Hepatocyte (in vitro differentiated cells): Measurements from ENCODE around the gene DVL1. TPM values are rescaled to one million over a fixed set of nuclear protein-coding genes. Genes with fewer than 3 reads are reported as not detected.

Source experiments
- DNase-seq: peaks from one replicate; pipeline ENCODE4 v3.0.0-alpha.2; 2016; ENCODE audit warnings: low spot score
- H2AFZ ChIP-seq: fragments of 200-600 bp; sonication (generic); 2 replicates; pipeline ENCODE4 v1.6.0; 2016; ENCODE audit warnings: antibody characterized with exemption, mild to moderate bottlenecking
- H3K27ac ChIP-seq: fragments of 200-600 bp; sonication (generic); 2 replicates; pipeline ENCODE4 v1.5.1; 2016; ENCODE audit warnings: mild to moderate bottlenecking
- H3K27me3 ChIP-seq: fragments of 200-600 bp; sonication (generic); 2 replicates; pipeline ENCODE4 v1.6.1; 2016
- H3K36me3 ChIP-seq: fragments of 200-600 bp; sonication (generic); replicated peaks from 2 replicates; pipeline ENCODE4 v1.5.1; 2016; ENCODE audit warnings: low read depth; ENCODE audit not compliant: insufficient read depth
- H3K4me1 ChIP-seq: fragments of 200-600 bp; sonication (generic); 2 replicates; pipeline ENCODE4 v1.5.1; 2016; ENCODE audit warnings: mild to moderate bottlenecking, moderate library complexity; ENCODE audit not compliant: insufficient read depth
- H3K4me2 ChIP-seq: fragments of 200-600 bp; sonication (generic); 2 replicates; pipeline ENCODE4 v1.6.0; 2016
- H3K4me3 ChIP-seq: fragments of 200-600 bp; sonication (generic); 2 replicates; pipeline ENCODE4 v1.5.1; 2016; ENCODE audit warnings: mild to moderate bottlenecking
- H3K79me2 ChIP-seq: fragments of 200-600 bp; sonication (generic); 2 replicates; pipeline ENCODE4 v1.6.0; 2017; ENCODE audit warnings: mild to moderate bottlenecking
- H3K9me2 ChIP-seq: fragments of 200-600 bp; sonication (generic); replicated peaks from 2 replicates; pipeline ENCODE4 v1.6.0; 2017; ENCODE audit warnings: mild to moderate bottlenecking; ENCODE audit not compliant: insufficient read depth
- H3K9me3 ChIP-seq: fragments of 200-600 bp; sonication (generic); 2 replicates; pipeline ENCODE4 v1.5.1; 2016; ENCODE audit warnings: low read depth, mild to moderate bottlenecking
- H4K20me1 ChIP-seq: fragments of 200-600 bp; sonication (generic); 2 replicates; pipeline ENCODE4 v1.6.0; 2016; ENCODE audit warnings: mild to moderate bottlenecking; ENCODE audit not compliant: insufficient read depth, poor library complexity, severe bottlenecking
- EZH2 ChIP-seq: fragments of 200-600 bp; sonication (generic); IDR thresholded peaks from 2 replicates; pipeline ENCODE4 v1.6.1; 2016; ENCODE audit warnings: antibody characterized with exemption, mild to moderate bottlenecking, borderline replicate concordance
- EZH2phosphoT487 ChIP-seq: fragments of 200-600 bp; sonication (generic); IDR thresholded peaks from one replicate; pipeline ENCODE4 v1.6.1; 2018; ENCODE audit warnings: antibody characterized with exemption, mild to moderate bottlenecking, low read depth, moderate library complexity; ENCODE audit not compliant: unreplicated experiment, severe bottlenecking
- WGBS: methylation state at CpG from one replicate; pipeline ENCODE4 v1.1.6; 2016; ENCODE audit warnings: low lambda C conversion rate; ENCODE audit errors: missing lambda C conversion rate; 5-methylcytosine and 5-hydroxymethylcytosine counted together
- polyA plus RNA-seq: library from polyadenylated mRNA; unstranded; fragments of >200 nt; fragmentation: Nextera tagmentation; extraction: Ambion mirVana; gene quantifications from 2 replicates; pipeline ENCODE4 v1.2.1, GENCODE V29; 2016
- total RNA-seq: library from RNA; depleted of rRNA; stranded (reverse); fragments of >200 nt; gene quantifications from 2 replicates; pipeline ENCODE4 v1.2.3, GENCODE V29; 2014
- TF ChIP-seq, protein P1 (sequence below): fragments of 200-600 bp; sonication (generic); IDR thresholded peaks from 2 replicates; pipeline ENCODE4 v1.5.1; 2016; ENCODE audit warnings: antibody characterized with exemption, mild to moderate bottlenecking; ENCODE audit not compliant: poor library complexity

The DVL1 gene
- total and polyA plus RNA-seq, 2 experiments from 2014 or later, result 49.1 to 61.6 TPM

DNA sequence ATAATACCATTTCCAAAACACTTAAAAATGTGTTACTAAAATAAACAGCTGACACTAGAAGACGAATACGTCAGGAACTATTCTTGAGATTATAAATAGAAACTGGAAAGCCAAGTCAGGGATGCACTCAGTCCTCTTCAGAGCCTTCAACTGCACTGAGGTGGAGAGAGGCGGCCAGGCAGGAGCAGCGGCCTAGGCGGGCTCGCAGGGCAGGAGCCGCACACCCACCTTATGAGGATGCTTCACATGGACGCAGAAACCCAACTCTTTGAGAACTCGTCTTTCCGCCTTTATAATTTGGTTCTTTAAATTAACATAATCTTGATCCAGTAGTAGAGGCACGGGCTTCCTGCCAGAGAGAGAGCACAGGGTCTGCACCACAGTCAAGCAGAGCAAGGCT is 45.9 kb upstream of the DVL1 start:
- Histone ChIP-seq H3K27ac (no peak overlapping the region), H3K4me3 (no peak overlapping the region), H3K36me3 (no peaks in the 10 kb centered on the region), H3K4me2 (no peak overlapping the region), H3K27me3 (no peaks in the 10 kb centered on the region), H2AFZ (no peak overlapping the region), H3K9me3 (no peaks in the 10 kb centered on the region), H3K79me2 (peaks cover 79% of the 10 kb centered on the region), H4K20me1 (peaks cover 8% of the 10 kb centered on the region), H3K4me1 (peaks cover 10% of the 10 kb centered on the region), H3K9me2 (no peaks in the 10 kb centered on the region)
- WGBS, result 98% methylated on average over 11 of the region's 11 CpGs
- no peak for TF ChIP-seq EZH2phosphoT487
- TF ChIP-seq, protein P1, sequence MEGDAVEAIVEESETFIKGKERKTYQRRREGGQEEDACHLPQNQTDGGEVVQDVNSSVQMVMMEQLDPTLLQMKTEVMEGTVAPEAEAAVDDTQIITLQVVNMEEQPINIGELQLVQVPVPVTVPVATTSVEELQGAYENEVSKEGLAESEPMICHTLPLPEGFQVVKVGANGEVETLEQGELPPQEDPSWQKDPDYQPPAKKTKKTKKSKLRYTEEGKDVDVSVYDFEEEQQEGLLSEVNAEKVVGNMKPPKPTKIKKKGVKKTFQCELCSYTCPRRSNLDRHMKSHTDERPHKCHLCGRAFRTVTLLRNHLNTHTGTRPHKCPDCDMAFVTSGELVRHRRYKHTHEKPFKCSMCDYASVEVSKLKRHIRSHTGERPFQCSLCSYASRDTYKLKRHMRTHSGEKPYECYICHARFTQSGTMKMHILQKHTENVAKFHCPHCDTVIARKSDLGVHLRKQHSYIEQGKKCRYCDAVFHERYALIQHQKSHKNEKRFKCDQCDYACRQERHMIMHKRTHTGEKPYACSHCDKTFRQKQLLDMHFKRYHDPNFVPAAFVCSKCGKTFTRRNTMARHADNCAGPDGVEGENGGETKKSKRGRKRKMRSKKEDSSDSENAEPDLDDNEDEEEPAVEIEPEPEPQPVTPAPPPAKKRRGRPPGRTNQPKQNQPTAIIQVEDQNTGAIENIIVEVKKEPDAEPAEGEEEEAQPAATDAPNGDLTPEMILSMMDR, result no peak
- DNase-seq, result no peak

DNA sequence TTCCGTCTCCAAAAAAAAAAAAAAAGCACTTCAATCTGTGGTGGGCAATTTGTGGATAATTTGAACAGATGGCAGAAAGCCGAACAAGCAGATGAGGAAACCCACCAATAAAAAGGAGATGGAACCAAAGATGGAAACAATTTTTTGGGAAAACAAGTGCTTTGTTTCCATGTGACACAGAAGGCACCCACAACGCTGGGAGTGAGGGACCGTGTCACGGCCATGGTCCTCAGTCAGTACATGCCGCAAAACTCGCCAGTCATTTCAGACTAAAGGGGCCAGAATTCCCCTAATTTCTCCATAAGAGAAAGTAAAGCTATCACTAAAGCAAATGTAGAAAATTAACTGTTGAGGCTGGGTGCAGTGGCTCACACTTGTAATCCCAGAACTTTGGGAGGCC is 44.9 kb upstream of the DVL1 start:
- peaks cover 9% of the 10 kb centered on the region for H3K4me1 ChIP-seq
- no peak overlapping the region for H3K4me3 ChIP-seq
- TF ChIP-seq, protein P1, result no peak
- TF ChIP-seq EZH2, result no peak
- no peaks in the 10 kb centered on the region for H3K9me3 ChIP-seq
- H3K9me2 ChIP-seq, result no peaks in the 10 kb centered on the region
- H3K36me3 ChIP-seq, result no peaks in the 10 kb centered on the region
- peaks cover 8% of the 10 kb centered on the region for H4K20me1 ChIP-seq
- no peak for DNase-seq
- no peak overlapping the region for H2AFZ ChIP-seq
- peaks cover 72% of the 10 kb centered on the region for H3K79me2 ChIP-seq
- H3K4me2 ChIP-seq, result no peak overlapping the region
- 95% methylated on average over 7 of the region's 7 CpGs for WGBS
- H3K27ac ChIP-seq, result no peak overlapping the region
- H3K27me3 ChIP-seq, result no peaks in the 10 kb centered on the region

DNA sequence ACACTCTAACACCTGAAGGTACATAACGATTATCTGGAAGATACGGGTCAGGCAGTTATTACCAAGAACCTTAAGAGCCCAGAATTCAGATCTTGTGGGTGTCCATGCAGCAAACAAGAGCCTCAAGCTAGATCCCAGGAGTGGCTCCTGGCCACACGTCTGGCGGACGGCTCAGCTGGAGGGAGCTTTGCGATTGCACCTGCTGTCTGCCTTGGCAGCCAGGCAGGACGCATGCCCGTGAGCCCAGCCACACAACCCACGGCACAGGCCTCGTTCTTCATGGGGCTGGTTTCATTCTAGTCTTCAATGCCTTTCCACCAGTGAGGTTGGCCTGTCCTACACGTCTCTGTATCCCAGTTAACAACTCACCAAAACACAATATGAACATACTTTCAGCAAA is 44.2 kb upstream of the DVL1 start:
- no peak for TF ChIP-seq EZH2
- Histone ChIP-seq H3K79me2 (peaks cover 66% of the 10 kb centered on the region), H3K4me1 (peaks cover 9% of the 10 kb centered on the region), H3K36me3 (no peaks in the 10 kb centered on the region), H3K9me2 (no peaks in the 10 kb centered on the region), H3K27me3 (no peaks in the 10 kb centered on the region), H2AFZ (no peak overlapping the region), H3K27ac (no peak overlapping the region), H3K9me3 (no peaks in the 10 kb centered on the region), H4K20me1 (peaks cover 8% of the 10 kb centered on the region), H3K4me2 (no peak overlapping the region), H3K4me3 (no peak overlapping the region)
- WGBS, result 93% methylated on average over 11 of the region's 11 CpGs
- no peak for DNase-seq

DNA sequence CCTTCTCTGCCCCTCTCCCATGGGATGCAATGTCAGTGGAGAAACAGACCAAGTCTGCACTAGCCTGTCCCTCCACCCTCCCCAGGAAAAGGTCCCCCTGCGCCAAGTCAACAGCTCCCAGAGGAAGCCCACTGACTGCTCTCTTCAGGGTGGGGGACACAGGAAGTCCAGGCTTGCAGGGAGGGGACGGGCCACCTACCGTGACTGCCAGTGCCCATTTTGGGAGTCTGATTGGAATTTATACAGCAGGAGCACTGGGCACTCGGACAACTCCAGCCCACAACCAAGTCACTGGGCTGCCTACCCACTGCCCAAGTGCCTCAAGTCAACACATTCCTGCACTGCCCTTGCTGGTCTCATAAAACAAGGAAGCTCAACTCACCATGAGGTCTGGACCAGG is 43.8 kb upstream of the DVL1 start:
- Histone ChIP-seq H3K27ac (no peak overlapping the region), H3K9me2 (no peaks in the 10 kb centered on the region), H2AFZ (no peak overlapping the region), H3K79me2 (peaks cover 62% of the 10 kb centered on the region), H3K27me3 (no peaks in the 10 kb centered on the region), H4K20me1 (peaks cover 8% of the 10 kb centered on the region), H3K4me3 (no peak overlapping the region), H3K9me3 (no peaks in the 10 kb centered on the region), H3K4me2 (no peak overlapping the region), H3K36me3 (no peaks in the 10 kb centered on the region), H3K4me1 (peaks cover 6% of the 10 kb centered on the region)
- TF ChIP-seq EZH2 (no peak), EZH2phosphoT487 (no peak)
- TF ChIP-seq, protein P1, result no peak
- DNase-seq, result no peak
- 92% methylated on average over 4 of the region's 4 CpGs for WGBS
